Measurements from ENCODE around the gene PSENEN. TPM values are rescaled to one million over a fixed set of nuclear protein-coding genes. Genes with fewer than 3 reads are reported as not detected.
"Not testable (repeated sequence)": the region's sequence is repeated elsewhere in the genome, so short reads cannot be mapped to it uniquely, and the experiment has no call there.

PSENEN gene
- total RNA-seq, 1 donor from 2014 or later, result 60.0 TPM

DNA sequence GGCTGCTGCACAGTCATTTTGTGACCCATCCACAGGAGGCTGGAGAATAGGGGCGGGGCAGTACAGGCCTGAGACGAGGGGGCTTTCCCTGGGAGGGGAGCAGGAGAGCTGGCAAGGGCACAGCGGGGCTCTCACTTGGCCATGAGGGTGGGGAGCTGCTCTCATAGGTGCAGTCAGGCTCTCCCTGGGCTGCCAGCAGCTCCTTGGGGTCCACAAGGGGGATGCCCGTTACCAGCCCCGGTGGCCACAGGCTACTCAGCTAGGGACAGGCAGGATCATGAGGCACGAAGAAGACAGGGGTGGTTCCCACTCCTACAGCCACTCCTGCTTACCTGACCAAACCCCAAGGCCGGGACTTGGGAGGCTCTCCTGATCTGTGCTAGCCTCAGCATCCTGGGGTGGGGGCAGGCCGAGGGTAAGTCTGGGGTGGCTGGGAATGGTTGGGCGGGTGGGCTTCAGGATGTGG is 46.4 kb downstream of the PSENEN start:
- Histone ChIP-seq H3K9me3 (no peaks in the 10 kb centered on the region), H3K27me3 (ENCODE audit: low read depth) (peaks cover 7% of the 10 kb centered on the region), H3K4me3 (no peak overlapping the region), H3K36me3 (no peaks in the 10 kb centered on the region), H3K27ac (no peak overlapping the region), H3K4me1 (no peaks in the 10 kb centered on the region)
- intact Hi-C loops (cut with DNase I), result no loop called here
- DNase-seq, result no peak
- no peak for ATAC-seq
- TF ChIP-seq, protein P1, sequence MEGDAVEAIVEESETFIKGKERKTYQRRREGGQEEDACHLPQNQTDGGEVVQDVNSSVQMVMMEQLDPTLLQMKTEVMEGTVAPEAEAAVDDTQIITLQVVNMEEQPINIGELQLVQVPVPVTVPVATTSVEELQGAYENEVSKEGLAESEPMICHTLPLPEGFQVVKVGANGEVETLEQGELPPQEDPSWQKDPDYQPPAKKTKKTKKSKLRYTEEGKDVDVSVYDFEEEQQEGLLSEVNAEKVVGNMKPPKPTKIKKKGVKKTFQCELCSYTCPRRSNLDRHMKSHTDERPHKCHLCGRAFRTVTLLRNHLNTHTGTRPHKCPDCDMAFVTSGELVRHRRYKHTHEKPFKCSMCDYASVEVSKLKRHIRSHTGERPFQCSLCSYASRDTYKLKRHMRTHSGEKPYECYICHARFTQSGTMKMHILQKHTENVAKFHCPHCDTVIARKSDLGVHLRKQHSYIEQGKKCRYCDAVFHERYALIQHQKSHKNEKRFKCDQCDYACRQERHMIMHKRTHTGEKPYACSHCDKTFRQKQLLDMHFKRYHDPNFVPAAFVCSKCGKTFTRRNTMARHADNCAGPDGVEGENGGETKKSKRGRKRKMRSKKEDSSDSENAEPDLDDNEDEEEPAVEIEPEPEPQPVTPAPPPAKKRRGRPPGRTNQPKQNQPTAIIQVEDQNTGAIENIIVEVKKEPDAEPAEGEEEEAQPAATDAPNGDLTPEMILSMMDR (IDR thresholded peaks at IDR 0.05), result no peak

- TF ChIP-seq, protein P1 (IDR thresholded peaks at IDR 0.05), result no peak
- no peak overlapping the region for H3K4me3 ChIP-seq
- ATAC-seq, result no peak
- DNase-seq, result no peak
- no peaks in the 10 kb centered on the region for H3K36me3 ChIP-seq
- no peaks in the 10 kb centered on the region for H3K4me1 ChIP-seq
- no peak overlapping the region for H3K27ac ChIP-seq
- intact Hi-C loops (cut with DNase I), result no loop called here
- no peaks in the 10 kb centered on the region for H3K9me3 ChIP-seq
- peaks cover 12% of the 10 kb centered on the region for H3K27me3 ChIP-seq (ENCODE audit: low read depth)
Observed at GRCh38 chr19:35792312-35792711, 46.9 kb downstream of the PSENEN start.

DNA sequence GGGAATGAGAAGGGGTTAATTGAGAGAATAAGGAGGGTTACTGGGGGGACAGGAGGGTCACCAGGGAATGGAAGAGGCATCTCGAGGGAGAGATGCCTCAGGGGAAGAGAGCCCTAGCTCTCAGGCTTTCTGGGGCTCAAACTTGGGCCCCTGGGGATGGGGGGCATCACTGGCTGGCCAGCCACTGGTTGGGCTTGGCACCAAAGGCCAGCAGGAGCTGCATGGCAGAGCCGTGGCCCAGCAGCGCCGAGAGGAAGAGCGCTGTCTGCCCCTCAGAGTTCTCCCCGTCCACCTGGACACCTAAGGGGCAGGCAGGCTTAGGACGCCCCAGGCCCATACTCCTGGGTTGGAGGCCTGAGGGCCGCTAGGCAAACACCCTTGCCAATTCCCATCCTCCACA is 47.4 kb downstream of the PSENEN start:
- H3K27ac ChIP-seq, result no peak overlapping the region
- H3K9me3 ChIP-seq, result no peaks in the 10 kb centered on the region
- DNase-seq (no peak), ATAC-seq (no peak)
- intact Hi-C loops (cut with DNase I), result no loop called here
- H3K36me3 ChIP-seq, result no peaks in the 10 kb centered on the region
- TF ChIP-seq, protein P1 (IDR thresholded peaks at IDR 0.05), result no peak
- peaks cover 16% of the 10 kb centered on the region for H3K27me3 ChIP-seq (ENCODE audit: low read depth)
- H3K4me3 ChIP-seq, result no peak overlapping the region
- H3K4me1 ChIP-seq, result no peaks in the 10 kb centered on the region

- Histone ChIP-seq H3K27ac (no peak overlapping the region), H3K27me3 (ENCODE audit: low read depth) (peaks cover 22% of the 10 kb centered on the region), H3K4me3 (no peak overlapping the region), H3K4me1 (no peaks in the 10 kb centered on the region), H3K36me3 (no peaks in the 10 kb centered on the region), H3K9me3 (no peaks in the 10 kb centered on the region)
- DNase-seq, result no peak
- no peak for ATAC-seq
- TF ChIP-seq, protein P1 (IDR thresholded peaks at IDR 0.05), result no peak
- intact Hi-C loops (cut with DNase I), result no loop called here
Observed at GRCh38 chr19:35793381-35794165, 48.1 kb downstream of the PSENEN start.

DNA sequence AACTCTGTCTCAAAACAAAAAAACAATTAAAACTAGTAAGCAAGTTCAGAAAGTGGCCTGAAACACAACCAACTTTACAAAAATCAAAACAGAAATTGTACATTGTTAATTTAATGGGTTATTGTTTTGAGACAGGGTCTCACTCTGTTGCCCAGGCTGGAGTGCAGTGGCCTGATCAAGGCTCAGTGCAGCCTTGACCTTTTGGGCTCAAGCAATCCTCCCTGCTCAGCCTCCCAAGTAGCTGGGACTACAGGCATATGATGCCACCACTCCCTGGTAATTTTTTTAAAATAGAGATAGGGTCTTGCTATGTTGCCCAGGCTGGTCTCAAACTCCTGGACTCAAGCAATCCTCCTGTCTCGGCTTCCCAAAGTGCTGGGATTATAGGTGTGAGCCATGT is 50.1 kb downstream of the PSENEN start:
- H3K27me3 ChIP-seq (ENCODE audit: low read depth), result peaks cover 31% of the 10 kb centered on the region
- DNase-seq; H3K27ac ChIP-seq; H3K9me3 ChIP-seq; intact Hi-C loops (cut with DNase I); H3K36me3 ChIP-seq; H3K4me3 ChIP-seq; H3K4me1 ChIP-seq; ATAC-seq: not testable (repeated sequence)

Other genes starting within 250 kb of the PSENEN start
- 70.7 TPM for gene DMKN, start 232.0 kb upstream of the PSENEN start, total RNA-seq
- gene SBSN, start 217.3 kb upstream of the PSENEN start, total RNA-seq, result not detected
- gene GAPDHS, start 212.2 kb upstream of the PSENEN start, total RNA-seq, result not detected
- 81.6 TPM for gene TMEM147, start 200.0 kb upstream of the PSENEN start, total RNA-seq
- not detected for gene ATP4A, start 182.0 kb upstream of the PSENEN start, total RNA-seq
- not detected for gene PMIS2, start 159.5 kb upstream of the PSENEN start, total RNA-seq
- 9.1 TPM for gene HAUS5, start 132.9 kb upstream of the PSENEN start, total RNA-seq
- 56.1 TPM for gene RBM42, start 116.6 kb upstream of the PSENEN start, total RNA-seq
- gene ETV2, start 103.9 kb upstream of the PSENEN start, total RNA-seq, result 1.1 TPM
- 267 TPM for gene COX6B1, start 97.3 kb upstream of the PSENEN start, total RNA-seq
- not detected for gene UPK1A, start 79.1 kb upstream of the PSENEN start, total RNA-seq
- gene ZBTB32, start 41.1 kb upstream of the PSENEN start, total RNA-seq, result 0.21 TPM
- gene KMT2B, start 27.6 kb upstream of the PSENEN start, total RNA-seq, result 37.2 TPM
- 17.1 TPM for gene IGFLR1, start 3.2 kb upstream of the PSENEN start, total RNA-seq
- 20.3 TPM for gene U2AF1L4, start 233 bp upstream of the PSENEN start, total RNA-seq
- gene LIN37, start 2.9 kb downstream of the PSENEN start, total RNA-seq, result 7.2 TPM
- gene HSPB6, start 11.4 kb downstream of the PSENEN start, total RNA-seq, result 29.4 TPM
- gene PROSER3, start 12.5 kb downstream of the PSENEN start, total RNA-seq, result 20.8 TPM
- 13.1 TPM for gene ARHGAP33, start 29.9 kb downstream of the PSENEN start, total RNA-seq
- not detected for gene PRODH2, start 67.2 kb downstream of the PSENEN start, total RNA-seq
- gene NPHS1, start 106.9 kb downstream of the PSENEN start, total RNA-seq, result not detected
- gene KIRREL2, start 111.3 kb downstream of the PSENEN start, total RNA-seq, result 0.12 TPM
- gene APLP1, start 122.9 kb downstream of the PSENEN start, total RNA-seq, result 2.1 TPM
- gene NFKBID, start 154.9 kb downstream of the PSENEN start, total RNA-seq, result 17.2 TPM
- gene HCST, start 156.9 kb downstream of the PSENEN start, total RNA-seq, result 43.3 TPM
- gene TYROBP, start 162.6 kb downstream of the PSENEN start, total RNA-seq, result 460 TPM
- 14.6 TPM for gene LRFN3, start 190.7 kb downstream of the PSENEN start, total RNA-seq
- 14.4 TPM for gene SDHAF1, start 249.5 kb downstream of the PSENEN start, total RNA-seq